Measurements from ENCODE around the gene TAS1R3. TPM values are rescaled to one million over a fixed set of nuclear protein-coding genes. Genes with fewer than 3 reads are reported as not detected.

The TAS1R3 gene
- total RNA-seq, 2 experiments from 2014 or later: 0.99 to 1.1 TPM

- DNase-seq (ENCODE audit: low spot score): no peak
- H3K4me2 ChIP-seq (ENCODE audit: low read length): peak overlapping the region; percentile 66
- peaks cover 43% of the 10 kb centered on the region for H3K79me2 ChIP-seq (ENCODE audit: insufficient read depth, low read depth, low read length)
- H3K4me1 ChIP-seq (ENCODE audit: insufficient read depth, low read length, poor library complexity, severe bottlenecking): peaks cover 25% of the 10 kb centered on the region
- no TSS peak for BruUV-seq (replicated peaks)
- H4K20me1 ChIP-seq (ENCODE audit: insufficient read depth, low read length): peaks cover 3% of the 10 kb centered on the region; the same call in 1 of the 2 replicates
- no peak overlapping the region for H3K4me3 ChIP-seq (ENCODE audit: low read depth, low read length, poor library complexity, severe bottlenecking)
- no peaks in the 10 kb centered on the region for H3K9me3 ChIP-seq (ENCODE audit: low read length)
- intact Hi-C loops (cut with micrococcal nuclease; ENCODE audit: unreplicated experiment): no loop called here
- H3K27ac ChIP-seq (ENCODE audit: low read depth, low read length, poor library complexity, severe bottlenecking): no peak overlapping the region
- TF ChIP-seq CTCF (conservative IDR thresholded peaks at IDR 0.05; ENCODE audit: low read length): no peak
- no peak for TF ChIP-seq EZH2phosphoT487 (IDR thresholded peaks at IDR 0.05; ENCODE audit: borderline replicate concordance, low read depth, low read length)
- ChIA-PET POLR2A (no interaction called here), CTCF (ENCODE audit: unreplicated experiment) (no interaction called here)
- peaks cover 48% of the 10 kb centered on the region for H3K36me3 ChIP-seq (ENCODE audit: insufficient read depth, low read length)
- no peaks in the 10 kb centered on the region for H3K9me2 ChIP-seq (ENCODE audit: insufficient read depth, low read length)
- no peak overlapping the region for H2AFZ ChIP-seq (ENCODE audit: low read length)
Observed at GRCh38 chr1:1322952-1323351, 8.1 kb upstream of the TAS1R3 start.

GRCh38 chr1:1324084-1324523 is 7.0 kb upstream of the TAS1R3 start:
- Histone ChIP-seq H2AFZ (ENCODE audit: low read length) (no peak overlapping the region), H4K20me1 (ENCODE audit: insufficient read depth, low read length) (peaks cover 3% of the 10 kb centered on the region; the same call in 1 of the 2 replicates), H3K4me2 (ENCODE audit: low read length) (peak overlapping the region; percentile 60; the same call in 1 of the 2 replicates), H3K4me3 (ENCODE audit: low read depth, low read length, poor library complexity, severe bottlenecking) (peak overlapping the region; percentile 84), H3K4me1 (ENCODE audit: insufficient read depth, low read length, poor library complexity, severe bottlenecking) (peaks cover 25% of the 10 kb centered on the region), H3K9me2 (ENCODE audit: insufficient read depth, low read length) (no peaks in the 10 kb centered on the region), H3K79me2 (ENCODE audit: insufficient read depth, low read depth, low read length) (peaks cover 43% of the 10 kb centered on the region), H3K36me3 (ENCODE audit: insufficient read depth, low read length) (peaks cover 47% of the 10 kb centered on the region), H3K27ac (ENCODE audit: low read depth, low read length, poor library complexity, severe bottlenecking) (peak overlapping the region; percentile 28), H3K9me3 (ENCODE audit: low read length) (no peaks in the 10 kb centered on the region)
- TF ChIP-seq CTCF (conservative IDR thresholded peaks at IDR 0.05; ENCODE audit: low read length): no peak
- TF ChIP-seq EZH2phosphoT487 (IDR thresholded peaks at IDR 0.05; ENCODE audit: borderline replicate concordance, low read depth, low read length): no peak
- no peak for DNase-seq (ENCODE audit: low spot score)
- POLR2A ChIA-PET: no interaction called here
- CTCF ChIA-PET (ENCODE audit: unreplicated experiment): no interaction called here
- BruUV-seq (replicated peaks): no TSS peak
- intact Hi-C loops (cut with micrococcal nuclease; ENCODE audit: unreplicated experiment): loop anchor here (2.0 kb wide), 2 partner anchors 15 to 51 kb away; partner anchors contain the start of genes AURKAIP1 and PUSL1

- ChIA-PET CTCF (ENCODE audit: unreplicated experiment) (no interaction called here), POLR2A (no interaction called here)
- H3K9me3 ChIP-seq (ENCODE audit: low read length): no peaks in the 10 kb centered on the region
- H3K79me2 ChIP-seq (ENCODE audit: insufficient read depth, low read depth, low read length): peaks cover 43% of the 10 kb centered on the region
- peak within 1 kb of the TSS; percentile 36 for H3K27ac ChIP-seq (ENCODE audit: low read depth, low read length, poor library complexity, severe bottlenecking)
- peaks cover 25% of the 10 kb centered on the region for H3K4me1 ChIP-seq (ENCODE audit: insufficient read depth, low read length, poor library complexity, severe bottlenecking)
- peak; percentile 96 for DNase-seq (ENCODE audit: low spot score)
- H3K9me2 ChIP-seq (ENCODE audit: insufficient read depth, low read length): no peaks in the 10 kb centered on the region
- H3K36me3 ChIP-seq (ENCODE audit: insufficient read depth, low read length): peaks cover 46% of the 10 kb centered on the region; the same call in 1 of the 2 replicates
- H3K4me2 ChIP-seq (ENCODE audit: low read length): peak within 1 kb of the TSS; percentile 95
- H2AFZ ChIP-seq (ENCODE audit: low read length): peak within 1 kb of the TSS; percentile 28; the same call in 1 of the 2 replicates
- no peak for TF ChIP-seq CTCF (conservative IDR thresholded peaks at IDR 0.05; ENCODE audit: low read length)
- TF ChIP-seq EZH2phosphoT487 (IDR thresholded peaks at IDR 0.05; ENCODE audit: borderline replicate concordance, low read depth, low read length): no peak
- no TSS peak for BruUV-seq (replicated peaks)
- intact Hi-C loops (cut with micrococcal nuclease; ENCODE audit: unreplicated experiment): loop anchor here (2.0 kb wide), 2 partner anchors 16 to 50 kb away; partner anchors contain the start of genes AURKAIP1 and PUSL1
- peak within 1 kb of the TSS; percentile 84 for H3K4me3 ChIP-seq (ENCODE audit: low read depth, low read length, poor library complexity, severe bottlenecking)
- peaks cover 3% of the 10 kb centered on the region; the same call in 1 of the 2 replicates for H4K20me1 ChIP-seq (ENCODE audit: insufficient read depth, low read length)
Observed at GRCh38 chr1:1324524-1325287, 6.4 kb upstream of the TAS1R3 start, which contains the start of the genes CPTP and INTS11. CPTP (plus strand) TSS chr1:1324802; CDS start chr1:1326911, 2,109 bp downstream. INTS11 (minus strand) TSS chr1:1324660; CDS start chr1:1324608, 52 bp downstream.

Data from OCI-LY7 (cell line).